Erythroblast (primary cell): ENCODE results near the gene FADS2.
A peak's percentile ranks its signal among the peaks of the same experiment; 100 is the strongest.

ENCODE experiments used
- DNase-seq, 2 experiments: peaks; one replicate each; lab custom pipeline; 2025; lab: John Stamatoyannopoulos, UW
- GATA1 ChIP-seq: IDR thresholded peaks from 2 replicates; pipeline ENCODE4 v1.6.1; 2011; ENCODE audit warnings: low read depth, mild to moderate bottlenecking, control low read depth, low read length, moderate library complexity
- POLR2A ChIP-seq: IDR thresholded peaks from 2 replicates; pipeline ENCODE4 v1.6.1; 2011; ENCODE audit warnings: mild to moderate bottlenecking, low read length

Gene FADS2

GRCh38 chr11:61827571-61828378, at the start of gene FADS2:
TSS of gene FADS2 (plus strand) at chr11:61828300. CDS start at chr11:61828391, 91 bp downstream.
- DNase-seq = peak; percentile 85 to 89
- TF ChIP-seq POLR2A (peak; percentile 63), GATA1 (no peak)

- no peak for TF ChIP-seq GATA1
- no peak for TF ChIP-seq POLR2A
- no peak for DNase-seq
Measured at GRCh38 chr11:61778357-61778886, 49.7 kb upstream of the FADS2 start.

DNA sequence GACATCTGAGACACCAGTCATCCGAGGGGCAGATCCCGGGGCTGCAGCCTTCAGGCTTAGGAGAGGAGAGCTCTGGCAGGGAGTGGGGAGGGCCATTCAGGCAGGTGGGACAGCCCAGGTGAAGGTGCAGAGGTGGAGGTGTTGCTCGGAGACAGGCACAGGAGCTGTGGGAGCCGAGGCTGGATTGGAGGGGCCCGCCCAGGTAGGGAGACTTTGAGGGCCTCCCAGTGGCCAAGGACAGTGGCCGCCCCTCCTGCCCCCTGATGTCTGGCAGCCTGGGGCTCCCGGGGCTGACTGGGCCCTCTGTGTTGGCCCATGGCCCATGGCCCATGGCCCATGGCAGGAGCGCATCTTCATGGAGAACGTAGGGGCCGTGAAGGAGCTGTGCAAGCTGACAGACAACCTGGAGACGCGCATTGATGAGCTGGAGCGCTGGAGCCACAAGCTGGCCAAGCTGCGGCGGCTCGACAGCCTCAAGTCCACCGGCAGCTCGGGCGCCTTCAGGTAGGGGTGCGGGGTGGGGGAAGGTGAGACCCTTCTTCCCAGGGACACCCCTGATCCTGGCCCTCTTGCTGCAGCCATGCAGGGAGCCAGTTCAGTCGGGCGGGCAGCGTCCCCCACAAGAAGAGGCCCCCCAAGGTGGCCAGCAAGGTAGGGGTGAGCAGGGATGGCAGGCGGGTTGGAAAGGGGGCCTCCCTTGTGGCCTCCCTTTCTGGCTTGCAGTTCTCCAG, 49.0 kb upstream of the FADS2 start:
- DNase-seq = no peak
- TF ChIP-seq GATA1 = no peak
- no peak for TF ChIP-seq POLR2A

DNA sequence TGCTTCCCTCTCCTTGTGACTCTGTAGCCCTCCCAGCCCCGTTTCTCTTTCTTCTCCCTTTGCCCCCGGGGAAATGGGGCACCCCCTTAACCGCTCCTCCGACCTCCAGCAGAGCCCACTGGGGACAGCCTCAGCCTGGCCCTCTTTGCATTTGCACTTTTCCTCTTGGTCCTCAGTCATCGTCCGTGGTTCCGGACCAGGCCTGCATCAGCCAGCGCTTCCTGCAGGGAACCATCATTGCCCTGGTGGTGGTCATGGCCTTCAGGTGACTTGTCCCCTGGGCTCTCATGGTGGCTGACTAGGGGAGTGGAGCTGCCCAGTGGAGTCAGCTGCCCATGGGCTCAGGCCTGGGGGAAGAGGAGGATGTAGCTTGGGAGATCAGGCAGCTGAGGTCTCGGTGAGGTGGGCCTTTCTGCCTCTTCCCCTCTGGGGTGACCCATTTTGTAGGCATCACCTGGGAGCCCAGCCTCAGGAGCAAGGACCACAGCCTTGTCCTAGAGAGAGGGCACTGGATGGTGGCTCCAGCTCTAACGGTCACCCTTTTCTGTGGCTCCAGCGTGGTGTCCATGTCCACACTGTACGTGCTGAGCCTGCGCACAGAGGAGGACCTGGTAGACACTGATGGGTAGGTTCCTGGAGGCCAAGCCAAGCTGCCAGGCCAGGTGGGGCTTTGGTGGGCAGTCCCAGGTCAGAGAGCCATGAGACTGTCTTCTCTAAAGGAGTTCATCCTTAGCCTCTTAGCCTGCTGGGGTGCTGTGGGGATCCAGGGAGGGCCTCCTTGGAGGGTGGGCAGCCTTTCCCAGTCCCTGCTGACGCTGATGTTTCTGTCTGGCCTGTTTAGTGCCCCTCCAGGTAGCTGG, 48.2 kb upstream of the FADS2 start:
- TF ChIP-seq POLR2A = no peak
- TF ChIP-seq GATA1 = no peak
- no peak for DNase-seq

- no peak for DNase-seq
- TF ChIP-seq POLR2A = no peak
- no peak for TF ChIP-seq GATA1
Measured at GRCh38 chr11:61780581-61781162, 47.4 kb upstream of the FADS2 start.

- no peak for DNase-seq
- no peak for TF ChIP-seq POLR2A
- TF ChIP-seq GATA1 = no peak
Measured at GRCh38 chr11:61781585-61781984, 46.5 kb upstream of the FADS2 start.

DNA sequence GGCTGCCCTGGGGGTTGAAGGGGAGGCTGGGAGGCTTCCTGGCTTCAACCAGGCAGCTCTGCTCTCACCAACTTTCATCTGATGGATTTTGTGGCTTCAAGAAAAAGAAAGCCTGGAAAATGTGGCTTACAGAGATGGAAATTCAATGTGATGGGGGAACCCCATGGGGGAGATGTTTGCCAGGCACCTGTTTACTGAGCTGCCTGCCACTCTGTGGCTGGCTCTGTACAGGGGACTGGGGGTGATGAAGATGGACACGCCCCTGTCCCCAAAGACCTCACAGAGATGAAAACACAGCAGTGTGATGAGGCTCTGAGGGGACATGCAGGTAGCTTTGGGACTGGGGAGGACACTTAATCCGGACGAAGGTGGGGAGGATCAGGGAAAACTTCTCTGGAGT, 45.8 kb upstream of the FADS2 start:
- DNase-seq = no peak
- TF ChIP-seq GATA1 (no peak), POLR2A (no peak)

DNA sequence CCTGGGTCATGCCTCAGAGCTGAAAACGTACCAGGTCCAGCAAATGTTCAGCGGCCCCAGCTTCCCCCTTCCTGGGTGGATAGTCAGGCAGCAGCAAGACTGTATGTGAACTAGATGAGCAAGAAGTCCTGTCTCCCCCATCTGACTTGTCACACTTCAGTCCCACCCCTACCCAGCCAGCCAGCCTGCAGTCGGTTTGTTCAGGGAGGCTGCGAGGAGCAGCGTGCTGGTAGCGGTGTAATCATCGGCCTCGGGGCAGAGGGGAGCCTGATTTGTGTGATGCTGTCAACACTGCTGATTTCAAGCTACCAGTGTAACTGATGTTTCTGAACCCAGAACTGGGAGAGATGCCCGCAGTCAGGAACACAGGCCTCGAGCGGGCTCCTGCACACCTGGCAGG, 45.3 kb upstream of the FADS2 start:
- no peak for DNase-seq
- TF ChIP-seq GATA1 = no peak
- TF ChIP-seq POLR2A = no peak

DNA sequence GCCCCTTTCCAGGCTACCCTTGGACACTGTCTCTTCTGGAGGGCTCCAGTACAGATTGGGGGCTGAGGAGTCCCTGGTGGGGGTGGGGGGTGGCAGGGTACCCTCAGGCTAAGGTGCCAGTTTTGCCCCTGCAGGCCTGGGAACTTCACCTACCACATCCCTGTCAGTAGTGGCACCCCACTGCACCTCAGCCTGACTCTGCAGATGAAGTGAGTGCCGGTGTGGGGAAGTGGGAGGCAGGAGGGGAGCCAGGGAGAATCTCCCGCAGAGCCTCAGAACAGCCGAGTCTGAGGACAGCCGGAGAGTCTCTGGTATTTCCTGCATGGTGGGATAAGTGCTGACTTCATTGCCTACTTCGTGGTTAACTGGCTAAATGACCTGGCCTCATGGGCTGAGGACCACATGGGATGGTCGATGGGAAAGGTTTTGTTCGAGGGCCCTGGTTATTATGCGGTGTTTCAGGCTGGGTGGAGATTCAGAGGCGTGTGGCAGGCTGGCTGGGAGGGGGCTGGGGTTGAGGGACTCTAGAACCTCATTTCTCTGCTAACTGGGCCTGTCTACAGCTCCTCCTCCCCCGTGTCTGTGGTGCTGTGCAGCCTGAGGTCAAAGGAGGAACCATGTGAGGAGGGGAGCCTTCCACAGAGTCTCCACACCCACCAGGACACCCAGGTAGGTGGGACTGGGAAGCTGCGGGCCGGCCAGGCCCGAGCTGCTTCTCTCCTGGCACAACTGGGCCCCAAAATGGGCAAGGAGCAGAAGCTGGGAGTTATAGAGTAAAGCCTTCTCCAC, 44.2 kb upstream of the FADS2 start:
- TF ChIP-seq GATA1 (no peak), POLR2A (no peak)
- DNase-seq = no peak

GRCh38 chr11:61784506-61784805, 43.6 kb upstream of the FADS2 start:
- TF ChIP-seq POLR2A = no peak
- no peak for DNase-seq

GRCh38 chr11:61785837-61786402, 42.2 kb upstream of the FADS2 start:
- no peak for DNase-seq
- TF ChIP-seq GATA1 = no peak
- no peak for TF ChIP-seq POLR2A

DNA sequence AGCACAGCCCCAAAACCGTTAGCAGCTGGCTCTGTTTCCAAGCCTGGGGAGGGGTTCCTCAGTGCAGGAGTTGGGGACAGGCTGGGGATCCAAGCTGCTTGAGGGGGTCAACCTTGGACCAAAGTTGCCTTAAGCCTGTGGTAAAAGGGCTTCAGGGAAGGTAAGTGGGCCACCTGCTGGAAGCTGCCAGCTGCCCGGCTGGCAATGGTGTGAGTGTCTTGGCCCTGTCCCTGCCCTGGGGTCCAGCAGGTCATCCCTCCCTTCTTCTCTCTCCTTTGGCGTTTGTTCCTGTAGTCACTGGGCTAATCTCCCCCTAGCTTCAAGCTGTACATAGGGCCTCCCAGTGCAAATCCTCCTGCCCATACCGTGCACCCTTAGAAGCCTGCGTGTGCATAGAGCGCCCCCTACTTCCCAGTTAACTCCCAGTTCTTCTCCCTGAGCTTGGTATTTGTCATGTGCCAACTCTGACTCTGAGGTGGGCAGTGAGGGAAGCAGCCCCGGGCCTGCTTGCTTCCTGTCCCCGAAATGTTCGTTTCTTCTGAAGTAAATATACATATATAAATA, 40.1 kb upstream of the FADS2 start:
- peak; percentile 73 to 76 for DNase-seq
- no peak for TF ChIP-seq POLR2A
- TF ChIP-seq GATA1 = no peak
